Tibial artery (tissue), 4 donors: ENCODE results near the gene DLG5.

Experiments
- DNase-seq, 2 donors: peaks; one replicate each; pipeline ENCODE4 v3.0.0-alpha.2; 2019
- H3K27ac ChIP-seq, 2 donors: fragments of 200-600 bp; sonication (generic) in 1 of 2; 1 replicate in 1 of 2; 2 replicates in 1 of 2; pipeline ENCODE4 v1.5.1; 2018 to 2019; ENCODE audit warnings: mild to moderate bottlenecking in 1 of 2
- H3K27me3 ChIP-seq, 2 donors: fragments of 200-600 bp; sonication (generic) in 1 of 2; one replicate each; pipeline versions ENCODE4 v1.5.1 to v1.6.0; 2016 to 2019
- H3K36me3 ChIP-seq, 3 donors: fragments of 200-600 bp; sonication (generic) in 2 of 3; one replicate each; pipeline ENCODE4 v1.5.1; 2016 to 2019; ENCODE audit warnings: mild to moderate bottlenecking in 2 of 3
- H3K4me1 ChIP-seq, 4 donors: fragments of 200-600 bp; sonication (generic) in 2 of 4; 1 replicate in 3 of 4; 2 replicates in 1 of 4; pipeline ENCODE4 v1.5.1; 2016 to 2019
- H3K4me3 ChIP-seq, 2 donors: fragments of 200-600 bp; sonication (generic) in 1 of 2; 1 replicate in 1 of 2; 2 replicates in 1 of 2; pipeline ENCODE4 v1.5.1; 2018 to 2019; ENCODE audit warnings: mild to moderate bottlenecking in 2 of 2
- H3K9me3 ChIP-seq, 3 donors: fragments of 200-600 bp; sonication (generic) in 1 of 3; one replicate each; pipeline ENCODE4 v1.5.1; 2016 to 2019
- CTCF ChIP-seq, 2 experiments: fragments of 200-600 bp in 1 of 2; fragments of 450-650 bp in 1 of 2; IDR thresholded peaks; one replicate each; pipeline ENCODE4 v1.5.1; 2017 to 2019; ENCODE audit warnings: antibody characterized with exemption in 2 of 2, mild to moderate bottlenecking in 1 of 2, moderate library complexity in 1 of 2
- intact Hi-C: fragments of 100-400 bp; cut with DNase I; formaldehyde crosslinking; loops from one replicate; pipeline ENCODE4 v1.15.0; 2023; ENCODE audit warnings: low total_unique reads

Gene DLG5

GRCh38 chr10:77902159-77902558, 24.4 kb downstream of the DLG5 start:
- no peaks in the 10 kb centered on the region for H3K9me3 ChIP-seq
- no peak for TF ChIP-seq CTCF (IDR thresholded peaks at IDR 0.05)
- intact Hi-C loops: no loop called here
- H3K27me3 ChIP-seq: no peaks in the 10 kb centered on the region
- no peak overlapping the region for H3K27ac ChIP-seq
- no peaks in the 10 kb centered on the region for H3K36me3 ChIP-seq
- no peak for DNase-seq
- peaks cover 0 to 55% (median 18%) of the 10 kb centered on the region in 4 donors for H3K4me1 ChIP-seq
- no peak overlapping the region for H3K4me3 ChIP-seq

GRCh38 chr10:77901743-77902142, 24.8 kb downstream of the DLG5 start:
- no peak for TF ChIP-seq CTCF (IDR thresholded peaks at IDR 0.05)
- H3K9me3 ChIP-seq: no peaks in the 10 kb centered on the region
- no peak overlapping the region for H3K27ac ChIP-seq
- no peak overlapping the region for H3K4me3 ChIP-seq
- H3K27me3 ChIP-seq: no peaks in the 10 kb centered on the region
- intact Hi-C loops: no loop called here
- DNase-seq: no peak
- H3K36me3 ChIP-seq: no peaks in the 10 kb centered on the region
- peaks cover 0 to 51% (median 17%) of the 10 kb centered on the region in 4 donors for H3K4me1 ChIP-seq

GRCh38 chr10:77899690-77900089, 26.9 kb downstream of the DLG5 start:
- intact Hi-C loops: no loop called here
- no peak overlapping the region for H3K4me3 ChIP-seq
- H3K36me3 ChIP-seq: no peaks in the 10 kb centered on the region
- no peaks in the 10 kb centered on the region for H3K27me3 ChIP-seq
- no peak overlapping the region for H3K27ac ChIP-seq
- H3K9me3 ChIP-seq: no peaks in the 10 kb centered on the region
- no peak for DNase-seq
- H3K4me1 ChIP-seq: peaks cover 0 to 48% (median 14%) of the 10 kb centered on the region in 4 donors
- no peak for TF ChIP-seq CTCF (IDR thresholded peaks at IDR 0.05)

GRCh38 chr10:77899080-77899477, 27.5 kb downstream of the DLG5 start:
- H3K4me1 ChIP-seq: peaks cover 0 to 51% (median 14%) of the 10 kb centered on the region in 4 donors

GRCh38 chr10:77898323-77899079, 28.1 kb downstream of the DLG5 start:
- no peak for DNase-seq

More at GRCh38 chr10:77899080-77899477, 27.5 kb downstream of the DLG5 start:
- no peaks in the 10 kb centered on the region for H3K36me3 ChIP-seq
- TF ChIP-seq CTCF (IDR thresholded peaks at IDR 0.05): no peak
- intact Hi-C loops: no loop called here
- no peak for DNase-seq
- no peak overlapping the region for H3K27ac ChIP-seq
- H3K27me3 ChIP-seq: no peaks in the 10 kb centered on the region
- no peak overlapping the region for H3K4me3 ChIP-seq
- H3K9me3 ChIP-seq: no peaks in the 10 kb centered on the region

More at GRCh38 chr10:77898323-77899079, 28.1 kb downstream of the DLG5 start:
- H3K27me3 ChIP-seq: no peaks in the 10 kb centered on the region
- intact Hi-C loops: no loop called here
- no peaks in the 10 kb centered on the region for H3K36me3 ChIP-seq
- no peaks in the 10 kb centered on the region for H3K9me3 ChIP-seq
- H3K4me1 ChIP-seq: peaks cover 0 to 55% (median 14%) of the 10 kb centered on the region in 4 donors
- H3K27ac ChIP-seq: no peak overlapping the region
- no peak for TF ChIP-seq CTCF (IDR thresholded peaks at IDR 0.05)
- no peak overlapping the region for H3K4me3 ChIP-seq
